Measurements from ENCODE around the gene METTL5. TPM values are rescaled to one million over a fixed set of nuclear protein-coding genes. Genes with fewer than 3 reads are reported as not detected.

The METTL5 gene
- total RNA-seq, 1 experiment from 2014 or later, result 94.7 TPM

DNA sequence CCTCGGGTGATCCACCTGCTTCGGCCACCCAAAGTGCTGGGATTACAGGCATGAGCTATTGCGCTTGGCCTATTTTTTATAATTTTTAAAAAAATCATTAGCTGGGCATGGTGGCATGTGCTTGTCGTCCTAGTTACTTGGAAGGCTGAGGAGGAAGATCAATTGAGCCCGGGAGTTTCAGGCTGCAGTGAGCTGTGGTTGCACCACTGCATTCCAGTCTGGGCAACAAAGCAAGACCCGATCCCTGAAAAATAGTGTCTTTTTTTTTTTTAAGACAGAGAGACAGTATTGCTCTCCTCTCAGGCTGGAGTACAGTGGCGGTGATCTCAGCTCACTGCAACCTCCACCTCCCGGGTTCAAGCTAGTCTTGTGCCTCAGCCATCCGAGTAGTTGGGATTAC, 21.2 kb downstream of the METTL5 start:
- no peaks in the 10 kb centered on the region for H3K9me3 ChIP-seq (ENCODE audit: control insufficient read depth, low read depth, low read length)
- H3K9ac ChIP-seq (ENCODE audit: extremely low read depth, insufficient read length, low read length), result no peak overlapping the region
- DNase-seq, result no peak
- no peaks in the 10 kb centered on the region for H3K4me1 ChIP-seq (ENCODE audit: insufficient read depth, low read length)
- no peaks in the 10 kb centered on the region for H3K27me3 ChIP-seq (ENCODE audit: insufficient read depth, low read length)
- no peak overlapping the region for H2BK20ac ChIP-seq (ENCODE audit: low read depth, low read length, poor library complexity, severe bottlenecking)
- no peak overlapping the region for H2BK120ac ChIP-seq (ENCODE audit: low read depth, low read length, poor library complexity, severe bottlenecking)
- no peaks in the 10 kb centered on the region for H4K20me1 ChIP-seq (ENCODE audit: control insufficient read depth, insufficient read depth, insufficient read length)
- no peak overlapping the region for H3K4ac ChIP-seq (ENCODE audit: low read depth, low read length)
- no peak overlapping the region for H3K4me2 ChIP-seq (ENCODE audit: insufficient read depth, insufficient read length, low read length)
- no peak overlapping the region for H3K27ac Mint-ChIP-seq
- TF ChIP-seq, protein P1, sequence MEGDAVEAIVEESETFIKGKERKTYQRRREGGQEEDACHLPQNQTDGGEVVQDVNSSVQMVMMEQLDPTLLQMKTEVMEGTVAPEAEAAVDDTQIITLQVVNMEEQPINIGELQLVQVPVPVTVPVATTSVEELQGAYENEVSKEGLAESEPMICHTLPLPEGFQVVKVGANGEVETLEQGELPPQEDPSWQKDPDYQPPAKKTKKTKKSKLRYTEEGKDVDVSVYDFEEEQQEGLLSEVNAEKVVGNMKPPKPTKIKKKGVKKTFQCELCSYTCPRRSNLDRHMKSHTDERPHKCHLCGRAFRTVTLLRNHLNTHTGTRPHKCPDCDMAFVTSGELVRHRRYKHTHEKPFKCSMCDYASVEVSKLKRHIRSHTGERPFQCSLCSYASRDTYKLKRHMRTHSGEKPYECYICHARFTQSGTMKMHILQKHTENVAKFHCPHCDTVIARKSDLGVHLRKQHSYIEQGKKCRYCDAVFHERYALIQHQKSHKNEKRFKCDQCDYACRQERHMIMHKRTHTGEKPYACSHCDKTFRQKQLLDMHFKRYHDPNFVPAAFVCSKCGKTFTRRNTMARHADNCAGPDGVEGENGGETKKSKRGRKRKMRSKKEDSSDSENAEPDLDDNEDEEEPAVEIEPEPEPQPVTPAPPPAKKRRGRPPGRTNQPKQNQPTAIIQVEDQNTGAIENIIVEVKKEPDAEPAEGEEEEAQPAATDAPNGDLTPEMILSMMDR (conservative IDR thresholded peaks at IDR 0.05), result no peak
- no peak overlapping the region for H3K14ac ChIP-seq (ENCODE audit: insufficient read depth, low read length)
- H3K79me1 ChIP-seq (ENCODE audit: insufficient read depth, low read depth, low read length, poor library complexity, severe bottlenecking), result peaks cover 16% of the 10 kb centered on the region
- H2BK15ac ChIP-seq (ENCODE audit: low read depth, low read length), result no peak overlapping the region
- H4K91ac ChIP-seq (ENCODE audit: insufficient read length, low read depth, low read length), result no peak overlapping the region
- H2BK12ac ChIP-seq (ENCODE audit: insufficient read length, low read depth, low read length), result no peak overlapping the region
- H3K79me2 ChIP-seq (ENCODE audit: insufficient read depth, low read length), result peaks cover 11% of the 10 kb centered on the region; the same call in 1 of the 2 replicates
- no peak overlapping the region for H3K18ac ChIP-seq (ENCODE audit: insufficient read length, low read depth, low read length)
- no peak overlapping the region for H2AFZ ChIP-seq (ENCODE audit: low read length)
- H4K8ac ChIP-seq (replicated peaks; ENCODE audit: insufficient read length, low read depth, low read length), result no peak overlapping the region
- H3T11ph ChIP-seq (ENCODE audit: low read length), result no peak overlapping the region
- no peak overlapping the region for H3K4me3 Mint-ChIP-seq
- no peak overlapping the region for H2AK5ac ChIP-seq (ENCODE audit: insufficient read length, low read length)
- H3K23ac ChIP-seq (ENCODE audit: insufficient read length, low read depth, low read length), result no peak overlapping the region
- H3K56ac ChIP-seq (ENCODE audit: insufficient read length, low read depth, low read length), result no peak overlapping the region
- no CpG with 5 or more reads among the region's 9 CpGs for WGBS (ENCODE audit: extremely low coverage, insufficient read length, low lambda C conversion rate)
- no peak overlapping the region for H2BK5ac ChIP-seq (ENCODE audit: insufficient read length, low read length)
- H3K23me2 ChIP-seq (ENCODE audit: insufficient read length, low read depth, low read length, poor library complexity, severe bottlenecking), result peaks cover 3% of the 10 kb centered on the region
- H3K27ac ChIP-seq (ENCODE audit: insufficient read length, low read depth, low read length), result no peak overlapping the region
- peaks cover 6 to 19% of the 10 kb centered on the region in 2 experiments for H3K4me1 Mint-ChIP-seq
- H3K36me3 Mint-ChIP-seq (ENCODE audit: insufficient read depth in 1 of 3, low read depth in 3 of 3), result peaks cover 43 to 66% (median 63%) of the 10 kb centered on the region in 3 experiments; a peak in 6 of 7 replicates
- no peaks in the 10 kb centered on the region for H3K27me3 Mint-ChIP-seq (ENCODE audit: low read depth)
- no peaks in the 10 kb centered on the region for H3K9me3 Mint-ChIP-seq
- no peak overlapping the region for H4K5ac ChIP-seq (ENCODE audit: insufficient read length, low read depth, low read length)

All from H9 (cell line).